CD4-positive, alpha-beta T cell treated with Interleukin-15 for 1 hour (primary cell): ENCODE data around the gene VEZT.
"Not testable (repeated sequence)": the region's sequence is repeated elsewhere in the genome, so short reads cannot be mapped to it uniquely, and the experiment has no call there.

Experiments
- DNase-seq: peaks from one replicate; pipeline ENCODE4 v3.0.0-alpha.2; 2020

VEZT gene, protein sequence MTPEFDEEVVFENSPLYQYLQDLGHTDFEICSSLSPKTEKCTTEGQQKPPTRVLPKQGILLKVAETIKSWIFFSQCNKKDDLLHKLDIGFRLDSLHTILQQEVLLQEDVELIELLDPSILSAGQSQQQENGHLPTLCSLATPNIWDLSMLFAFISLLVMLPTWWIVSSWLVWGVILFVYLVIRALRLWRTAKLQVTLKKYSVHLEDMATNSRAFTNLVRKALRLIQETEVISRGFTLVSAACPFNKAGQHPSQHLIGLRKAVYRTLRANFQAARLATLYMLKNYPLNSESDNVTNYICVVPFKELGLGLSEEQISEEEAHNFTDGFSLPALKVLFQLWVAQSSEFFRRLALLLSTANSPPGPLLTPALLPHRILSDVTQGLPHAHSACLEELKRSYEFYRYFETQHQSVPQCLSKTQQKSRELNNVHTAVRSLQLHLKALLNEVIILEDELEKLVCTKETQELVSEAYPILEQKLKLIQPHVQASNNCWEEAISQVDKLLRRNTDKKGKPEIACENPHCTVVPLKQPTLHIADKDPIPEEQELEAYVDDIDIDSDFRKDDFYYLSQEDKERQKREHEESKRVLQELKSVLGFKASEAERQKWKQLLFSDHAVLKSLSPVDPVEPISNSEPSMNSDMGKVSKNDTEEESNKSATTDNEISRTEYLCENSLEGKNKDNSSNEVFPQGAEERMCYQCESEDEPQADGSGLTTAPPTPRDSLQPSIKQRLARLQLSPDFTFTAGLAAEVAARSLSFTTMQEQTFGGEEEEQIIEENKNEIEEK

DNA sequence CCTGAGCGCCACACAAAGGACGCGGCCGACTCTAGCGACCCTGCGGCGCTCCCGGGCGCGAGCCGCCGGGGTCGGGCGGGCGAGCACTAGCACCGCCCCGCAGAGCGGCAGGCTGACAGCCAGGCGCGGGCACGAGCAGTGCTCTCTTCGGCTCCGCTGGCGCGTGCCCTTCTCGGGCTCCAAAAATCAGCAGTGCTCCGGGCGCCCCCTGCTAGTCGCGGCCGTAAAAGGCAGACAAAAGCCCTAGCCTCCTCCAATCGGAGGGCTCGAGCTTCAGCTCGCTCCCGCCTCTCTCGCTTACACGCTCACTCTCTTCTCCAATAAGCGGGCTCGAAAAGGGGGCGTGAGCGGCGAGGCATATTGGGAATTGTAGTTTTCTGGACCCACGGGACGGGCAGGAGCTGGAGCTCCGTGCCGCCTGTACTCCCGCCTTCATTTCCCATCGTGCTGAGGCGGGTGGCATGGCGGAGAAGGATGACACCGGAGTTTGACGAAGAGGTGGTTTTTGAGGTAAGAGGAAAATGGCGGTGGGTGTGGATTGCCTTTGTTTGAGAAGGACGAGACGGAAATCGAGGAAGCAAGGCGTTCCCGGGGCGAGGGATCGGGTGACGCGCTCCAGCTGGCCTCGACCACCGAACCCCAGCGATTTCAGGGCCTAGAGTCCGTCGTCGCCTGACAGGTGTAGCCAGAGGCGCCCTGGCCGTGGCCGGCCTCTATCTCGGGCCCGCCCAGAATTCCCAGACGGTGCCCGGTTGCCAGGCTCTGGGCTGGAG is at the start of gene VEZT, which contains the start of gene FGD6:
Gene VEZT, plus strand, starts transcription at position 431 of the 773 bp plus-strand sequence. Its CDS starts 44 bp downstream, at position 475.
Gene FGD6, minus strand, starts transcription at position 91 of the 773 bp plus-strand sequence. CDS start 227 bp downstream, outside the sequence.
- peak; percentile 99 for DNase-seq

DNA sequence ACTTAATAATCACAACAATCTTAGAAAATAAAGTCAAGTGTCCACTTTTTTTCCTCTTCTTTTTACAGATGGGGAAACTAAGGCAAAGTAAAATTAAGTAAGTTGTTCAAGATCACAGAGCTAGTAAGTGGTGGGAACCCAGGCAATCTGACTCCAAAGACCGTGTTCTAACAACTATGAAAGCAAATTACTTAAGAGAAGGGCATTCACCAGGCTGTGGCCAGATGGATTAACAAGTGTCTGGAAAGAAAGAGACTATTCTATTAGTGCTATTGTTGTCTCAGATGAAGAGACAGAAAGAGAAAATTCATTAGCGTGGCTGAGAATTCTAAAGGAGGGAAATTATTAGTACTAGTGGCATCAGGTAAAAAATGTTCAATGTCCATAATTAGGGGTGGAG is 48.9 kb upstream of the VEZT start:
- DNase-seq, result no peak

DNA sequence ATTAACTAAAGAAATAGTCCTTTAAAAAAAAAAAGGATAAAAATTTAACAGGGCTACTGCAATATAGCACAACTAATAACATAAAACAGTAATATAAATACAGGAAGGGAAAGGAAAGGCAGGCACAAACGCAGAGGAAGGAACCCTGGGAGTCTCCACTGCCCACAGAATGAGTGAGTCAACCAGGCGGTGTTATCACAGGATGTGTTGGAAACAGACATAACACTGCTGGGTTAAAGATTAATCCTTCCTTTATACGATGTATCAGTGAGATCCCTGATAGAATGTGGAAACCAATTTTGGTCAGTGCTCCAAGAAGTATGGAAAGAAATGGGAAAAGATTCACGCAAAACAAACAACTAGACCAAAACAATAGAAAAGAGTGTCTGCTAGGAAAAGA is 48.2 kb upstream of the VEZT start:
- no peak for DNase-seq

DNA sequence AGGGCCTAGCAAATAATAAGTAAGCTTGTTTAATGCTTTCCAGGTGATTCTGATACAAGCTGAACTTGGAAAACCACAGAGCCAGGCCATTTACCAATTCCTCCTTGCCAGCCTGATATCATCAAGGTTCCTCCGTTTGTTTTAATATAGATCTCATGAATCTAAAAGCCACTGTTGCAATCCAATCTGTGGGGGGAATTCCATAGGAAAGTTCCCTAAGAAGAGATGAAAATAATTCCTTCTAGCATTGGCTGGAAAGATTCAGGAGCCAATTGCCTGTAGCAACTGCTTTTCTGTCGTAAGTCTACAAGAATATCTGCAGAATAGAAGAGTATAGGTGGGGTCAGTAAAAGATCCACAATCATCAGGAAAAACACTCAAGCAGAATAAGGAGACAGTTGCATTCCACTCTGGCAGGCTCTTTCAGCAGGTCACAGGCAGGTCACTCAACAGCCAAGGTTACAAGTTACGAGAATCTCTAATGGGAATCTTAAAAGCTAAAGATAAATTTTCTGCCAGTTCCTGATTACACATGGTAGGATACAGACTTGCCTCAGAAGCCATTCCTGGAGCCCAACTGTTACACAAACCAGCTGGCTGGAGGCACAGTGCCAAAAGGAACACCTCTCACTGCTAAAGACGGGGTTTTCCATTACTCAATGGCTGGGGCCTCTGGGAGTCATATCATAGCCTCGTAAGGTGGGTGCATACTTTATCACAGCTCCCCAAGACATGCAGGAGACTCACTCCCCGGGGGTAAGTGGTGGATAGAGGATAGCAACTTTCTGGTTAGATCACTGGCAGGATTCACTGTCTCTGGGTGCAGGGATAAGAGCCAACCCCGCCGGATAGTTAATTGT is 44.0 kb upstream of the VEZT start:
- no peak for DNase-seq

DNA sequence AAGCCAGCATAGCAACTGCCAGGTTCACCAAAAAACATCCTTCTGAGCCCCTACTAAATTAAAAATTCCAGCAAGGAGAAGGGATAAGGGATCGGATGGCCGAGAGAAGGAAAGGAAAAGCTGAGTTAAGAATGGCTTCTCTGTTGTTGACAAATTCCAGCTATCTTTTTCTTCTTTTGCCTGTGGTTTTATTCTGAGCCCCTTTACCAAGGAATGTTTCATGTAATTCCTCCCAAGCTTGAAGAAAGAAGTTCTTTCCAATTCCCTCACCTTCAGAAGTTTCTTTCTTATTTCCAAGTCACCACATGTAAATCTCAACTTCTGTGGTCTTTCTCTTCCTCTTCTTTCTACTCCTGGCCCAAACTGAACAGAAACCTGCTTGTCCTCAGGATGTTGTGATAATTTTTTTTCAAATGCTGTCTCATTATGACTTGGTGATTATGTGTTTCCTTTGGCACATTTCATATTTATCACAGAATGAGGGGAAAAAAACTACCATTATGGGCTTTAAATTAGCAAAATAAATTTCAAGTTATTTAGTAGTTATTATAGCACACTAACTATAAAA is 40.3 kb upstream of the VEZT start:
- DNase-seq, result no peak

DNA sequence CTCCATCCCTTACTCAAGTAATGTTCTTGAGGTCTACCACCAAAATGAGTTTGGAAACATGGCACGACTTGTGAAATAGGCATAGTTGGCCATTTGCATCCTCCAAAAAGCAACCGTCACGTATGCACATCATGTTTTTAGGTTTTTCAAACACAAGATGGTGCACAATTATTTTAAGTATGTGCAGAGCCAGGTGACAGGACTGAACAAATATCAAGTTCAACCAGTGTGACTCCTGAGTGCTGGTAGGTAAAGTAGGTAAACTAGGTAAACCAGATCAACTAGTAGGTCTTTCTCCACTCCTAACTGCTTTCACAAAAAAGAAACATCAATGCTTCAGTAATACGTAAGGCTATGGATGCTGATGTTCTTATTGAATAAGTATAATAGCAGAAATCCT is 39.5 kb upstream of the VEZT start:
- no peak for DNase-seq

DNA sequence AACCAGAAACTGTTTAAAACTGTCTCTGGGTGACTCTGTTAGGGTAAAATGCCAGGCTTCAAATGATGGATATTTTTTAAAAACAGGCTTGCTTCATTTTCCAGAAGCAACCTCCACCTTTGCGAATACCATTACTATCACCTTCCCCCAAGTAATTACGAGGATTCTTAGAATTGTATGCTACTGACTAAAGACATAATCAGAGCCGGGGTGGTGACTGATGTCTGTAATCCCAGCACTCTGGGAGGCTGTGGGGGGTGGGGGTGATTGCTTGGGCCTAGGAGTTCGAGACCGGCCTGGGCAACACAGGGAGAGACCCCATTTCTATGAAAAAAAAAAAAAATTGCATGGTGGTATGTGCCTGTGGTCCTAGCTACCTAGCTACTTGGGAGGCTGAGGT is 38.6 kb upstream of the VEZT start:
- no peak for DNase-seq

DNA sequence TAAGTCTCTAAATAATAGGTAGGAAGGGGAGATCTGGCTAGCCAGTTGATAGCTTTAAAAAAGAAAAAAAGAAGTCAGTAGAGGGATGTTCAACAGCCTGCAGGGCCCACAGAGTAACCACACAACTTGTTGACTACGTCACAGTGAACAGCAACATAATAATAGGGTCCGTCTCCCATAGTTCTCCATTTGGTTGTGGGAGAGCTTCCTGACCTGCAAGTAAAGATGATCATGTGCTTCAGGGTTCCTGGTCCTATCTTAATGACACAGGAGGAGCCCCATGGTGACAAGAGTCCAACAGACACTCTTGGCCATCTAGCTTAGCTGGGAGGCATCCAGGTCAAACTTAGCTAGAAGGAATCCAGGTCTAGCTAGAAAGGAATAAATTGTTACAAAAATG is 36.5 kb upstream of the VEZT start:
- DNase-seq, result no peak

DNA sequence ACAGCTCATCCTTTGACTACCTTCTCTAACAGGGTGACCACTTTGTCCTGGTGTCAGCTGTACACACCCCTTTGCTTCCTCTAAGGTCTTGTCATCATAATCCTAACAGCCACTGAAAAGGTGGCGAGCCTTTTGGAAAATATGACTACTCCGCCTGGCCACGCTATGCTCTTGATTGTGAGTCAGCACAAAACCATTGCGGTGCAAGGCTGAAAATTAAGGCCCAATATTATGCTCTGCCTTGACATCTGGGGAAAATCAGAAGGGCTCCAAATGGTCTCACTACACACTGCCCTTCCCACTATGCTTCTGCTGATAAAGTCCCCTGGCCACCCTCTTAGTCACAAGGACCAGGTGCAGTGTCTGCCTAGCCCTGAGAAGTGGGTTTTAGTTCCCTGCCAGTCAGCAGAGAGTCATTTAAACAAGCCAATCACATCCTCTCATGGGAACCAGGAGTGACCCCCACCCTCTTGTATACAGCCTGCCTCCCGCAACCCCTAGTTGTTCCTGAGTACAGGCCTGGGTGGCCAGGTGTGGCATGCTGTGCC is 34.7 kb upstream of the VEZT start:
- no peak for DNase-seq

DNA sequence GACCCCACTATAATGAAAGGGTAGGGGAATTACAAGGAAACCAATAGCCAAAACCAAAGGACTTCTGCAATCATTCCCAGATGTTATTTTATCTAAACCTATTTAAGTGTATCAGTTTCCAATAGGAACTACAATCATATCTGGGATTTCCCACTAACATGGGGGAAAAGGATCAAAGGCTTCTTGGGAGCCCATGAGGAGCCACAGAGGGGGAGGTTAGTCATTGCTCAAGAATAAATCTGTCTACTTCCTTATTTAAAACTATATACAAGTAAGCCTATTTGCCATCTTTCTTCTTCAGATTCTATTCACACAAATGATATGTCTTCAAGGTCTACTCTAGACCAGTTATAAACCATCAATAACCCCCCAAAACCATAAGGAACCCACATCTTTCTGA is 33.5 kb upstream of the VEZT start:
- DNase-seq, result no peak

DNA sequence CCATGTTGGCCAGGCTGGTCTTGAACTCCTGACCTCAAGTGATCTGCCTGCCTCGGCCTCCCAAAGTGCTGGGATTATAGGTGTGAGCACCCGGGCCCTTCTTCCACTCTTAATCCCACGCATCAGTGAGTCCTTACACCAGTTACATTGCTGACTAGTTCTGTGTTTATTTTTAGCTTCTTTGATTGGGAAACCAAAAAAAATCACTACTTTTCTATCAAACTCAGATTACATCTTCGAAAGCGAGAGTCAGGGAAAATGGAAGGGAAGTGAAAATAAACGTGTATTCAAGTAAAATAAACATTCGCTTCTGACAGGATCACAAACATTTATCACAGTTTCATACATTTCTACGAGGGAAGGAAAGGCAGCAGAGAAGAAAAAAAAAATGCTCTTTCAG is 32.5 kb upstream of the VEZT start:
- DNase-seq, result no peak

DNA sequence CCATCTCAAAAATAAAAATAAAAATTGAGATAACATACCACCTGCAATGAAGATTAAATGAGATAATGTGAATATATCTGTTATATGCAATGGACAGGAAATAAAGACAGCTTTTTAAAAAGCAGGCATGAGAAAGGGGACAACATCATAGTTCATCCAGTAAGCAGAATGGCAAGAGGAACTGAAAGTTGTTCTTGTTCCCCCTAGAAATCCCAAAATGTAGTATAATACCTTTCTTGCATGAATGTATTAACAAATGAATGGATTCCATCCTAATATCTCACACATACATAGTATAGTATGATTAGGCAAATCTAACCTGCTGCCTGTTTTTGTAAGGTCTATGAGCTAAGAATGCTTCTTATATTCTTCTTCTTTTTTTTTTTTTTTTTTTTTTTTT is 31.8 kb upstream of the VEZT start:
- no peak for DNase-seq

DNA sequence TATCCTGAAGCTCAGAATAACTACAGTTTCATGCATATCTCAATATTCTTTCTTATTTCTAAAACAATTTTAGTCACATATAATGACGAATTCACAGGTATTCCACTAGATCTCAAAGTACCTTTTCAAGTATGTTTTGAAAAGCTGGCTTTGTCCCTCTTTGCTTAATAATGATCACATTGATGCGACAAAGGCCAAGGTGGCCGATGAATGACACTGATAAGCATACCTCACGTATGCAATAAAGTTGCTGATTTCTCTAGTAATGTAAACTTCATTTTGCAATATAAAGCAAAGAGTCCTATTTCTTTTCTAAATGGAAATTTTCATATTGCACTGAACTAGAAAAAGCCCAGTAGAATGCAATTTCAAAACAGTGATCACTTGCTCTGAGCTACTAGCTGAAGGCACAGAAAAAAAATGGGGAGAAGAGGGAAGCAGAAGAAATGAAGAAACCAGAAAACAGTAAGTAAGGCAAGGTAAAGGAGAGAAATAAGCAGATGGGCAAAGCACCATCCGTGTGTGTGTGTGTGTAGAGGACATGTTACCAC is 29.7 kb upstream of the VEZT start:
- DNase-seq, result no peak

DNA sequence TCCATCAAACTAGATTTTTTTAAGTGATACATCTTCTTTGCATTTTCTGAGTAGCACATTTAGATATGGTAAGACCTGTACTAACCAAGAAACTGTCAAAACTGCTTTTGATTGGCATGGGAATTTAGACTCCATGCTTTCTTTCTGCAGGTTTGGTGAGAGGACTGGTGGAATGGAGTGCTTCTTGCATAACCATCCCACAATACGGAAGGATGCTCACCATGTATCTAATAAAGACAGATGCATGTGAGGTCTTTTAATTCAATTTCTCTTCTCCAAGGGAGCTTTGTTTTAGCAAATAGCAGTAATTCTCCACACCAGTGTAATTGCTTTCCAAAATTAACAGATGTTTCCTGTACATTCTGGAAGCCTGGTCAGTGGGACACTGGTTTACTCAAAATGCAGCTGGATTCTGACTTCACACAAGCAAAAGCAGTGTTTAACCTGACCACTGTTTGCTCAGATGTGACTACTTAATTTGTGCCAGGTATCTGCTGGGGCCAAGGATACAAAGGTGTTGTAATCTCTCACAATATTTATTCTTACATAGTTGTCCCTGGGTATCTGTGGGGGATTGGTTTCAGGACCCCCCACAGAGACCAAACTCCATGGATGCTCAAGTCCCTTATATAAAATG is 26.4 kb upstream of the VEZT start:
- DNase-seq, result no peak

DNA sequence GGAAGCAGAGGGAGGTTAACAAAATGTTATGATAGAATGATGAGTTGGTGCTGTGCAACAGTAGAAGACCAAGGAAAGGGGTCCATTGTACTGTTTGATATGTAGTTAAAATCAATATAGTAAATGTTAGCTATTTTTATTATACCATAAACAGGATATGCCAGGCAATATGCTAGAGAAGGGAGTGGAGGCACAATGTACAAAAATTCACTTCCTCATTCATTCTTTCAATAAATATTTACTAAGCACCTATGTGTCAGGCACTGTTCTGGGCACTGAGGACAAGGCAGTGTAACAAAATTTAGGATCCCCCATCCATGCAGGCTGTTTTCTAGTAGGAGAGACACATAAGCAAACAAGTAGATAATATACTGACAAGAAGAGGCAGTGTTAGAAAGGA is 25.3 kb upstream of the VEZT start:
- no peak for DNase-seq

DNA sequence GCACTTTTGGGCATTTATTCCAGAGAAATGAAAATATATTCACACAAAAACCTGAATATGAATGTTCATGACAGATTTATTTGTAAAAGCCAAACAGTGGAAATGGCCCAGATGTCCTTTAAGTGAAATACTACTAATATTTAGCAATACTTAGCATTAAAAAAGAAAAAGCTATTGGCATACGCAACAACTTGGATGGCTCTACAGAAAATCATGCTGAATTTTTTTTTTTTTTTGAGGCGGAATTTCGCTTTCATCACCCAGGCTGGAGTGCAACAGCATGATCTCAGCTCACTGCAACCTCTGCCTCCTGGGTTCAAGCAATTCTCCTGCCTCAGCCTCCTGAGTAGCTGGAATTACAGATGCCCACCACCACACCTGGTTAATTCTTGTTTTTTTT is 24.5 kb upstream of the VEZT start:
- no peak for DNase-seq

DNA sequence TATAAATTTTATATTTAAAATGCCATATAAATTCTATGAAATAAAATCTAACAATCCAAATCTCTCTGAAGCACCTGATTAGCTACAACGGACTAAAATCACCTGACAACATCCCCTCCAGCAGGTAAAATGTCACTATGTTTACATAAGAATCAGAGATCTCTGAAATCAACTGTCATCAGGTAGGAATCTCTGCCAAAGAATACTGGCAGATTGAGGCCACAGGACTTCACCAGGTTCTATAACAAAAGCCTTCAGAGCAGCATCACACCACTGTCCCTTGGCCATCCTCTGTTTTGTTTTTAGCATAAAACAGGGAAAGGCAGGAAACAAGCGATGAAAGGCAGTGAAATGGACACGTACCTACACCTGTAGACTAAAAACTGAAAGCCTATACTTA is 22.5 kb upstream of the VEZT start:
- DNase-seq, result no peak

DNA sequence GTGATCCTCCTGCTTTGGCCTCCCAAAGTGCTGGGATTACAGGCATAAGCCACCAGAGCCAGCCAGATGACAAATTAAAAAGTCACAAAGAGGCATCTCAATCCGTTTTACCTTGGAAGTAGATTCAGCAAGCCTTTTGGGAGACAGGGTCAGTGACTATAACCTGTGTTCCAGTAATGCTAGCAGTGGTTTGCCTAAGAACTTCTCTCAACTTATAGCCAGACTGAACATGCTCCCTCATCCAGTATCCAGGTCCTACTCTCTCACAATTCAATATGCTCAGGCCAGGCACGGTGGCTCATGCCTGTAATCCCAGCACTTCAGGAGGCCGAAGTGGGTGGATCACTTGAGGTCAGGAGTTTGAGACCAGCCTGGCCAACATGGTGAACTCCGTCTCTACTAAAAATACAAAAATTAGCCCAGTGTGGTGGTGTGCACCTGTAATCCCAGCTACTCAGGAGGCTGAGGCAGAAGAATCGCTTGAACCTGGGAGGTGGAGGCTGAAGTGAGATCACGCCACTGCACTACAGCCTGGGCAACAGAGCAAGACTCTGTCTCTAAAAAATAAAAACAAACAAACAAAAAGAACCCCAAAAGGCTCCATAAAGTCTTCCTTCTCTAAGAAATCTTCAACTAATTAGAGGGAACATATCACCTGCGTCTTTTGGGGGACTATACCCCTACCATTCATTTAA is 20.6 kb upstream of the VEZT start:
- not testable (repeated sequence) for DNase-seq

DNA sequence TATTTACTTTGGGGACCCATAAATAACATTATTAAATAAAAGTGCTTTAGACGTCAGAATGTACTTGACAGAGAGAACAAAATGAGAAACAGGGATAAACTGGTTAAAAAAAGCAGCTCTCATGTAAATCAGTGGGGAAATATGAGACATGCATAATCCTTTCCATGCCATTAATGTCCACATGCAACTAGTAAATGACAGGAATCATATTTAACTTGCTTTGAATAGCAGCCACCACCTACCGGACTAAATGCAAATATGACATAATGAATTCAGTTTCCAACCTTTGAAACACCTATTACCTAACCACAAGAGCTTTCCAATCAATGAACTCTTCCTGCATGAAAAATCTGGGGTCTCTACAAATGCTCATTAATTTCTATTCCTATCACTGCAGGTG is 20.0 kb upstream of the VEZT start:
- DNase-seq, result no peak

DNA sequence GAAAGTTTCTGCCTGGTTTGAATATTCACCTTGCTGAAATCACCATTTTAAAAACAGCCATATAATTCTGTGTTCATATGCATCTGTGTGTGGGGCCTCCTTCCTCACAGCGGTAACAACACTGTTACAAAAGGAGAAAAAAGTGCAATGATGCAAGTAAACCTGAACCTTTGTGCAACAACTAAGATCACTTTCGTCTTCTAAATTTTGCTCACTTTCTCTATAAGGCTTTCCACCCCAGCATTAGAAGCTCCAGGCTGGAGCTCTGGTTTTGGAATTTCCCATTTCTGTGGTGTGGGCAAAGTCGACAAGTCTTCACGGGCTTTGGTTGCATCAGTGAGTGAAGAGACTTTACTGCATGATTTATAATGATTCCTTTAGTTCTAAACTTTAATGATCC is 18.7 kb upstream of the VEZT start:
- no peak for DNase-seq
